HG03354 (cell line): ENCODE measurements around the gene ADSS1.

Experiments used
- ATAC-seq: cut with Tn5 transposase; IDR thresholded peaks from one replicate; pipeline ENCODE4 v1.9.1; 2021; ENCODE audit warnings: mild to moderate bottlenecking; ENCODE audit not compliant: unreplicated experiment, poor library complexity, severe bottlenecking

Gene ADSS1

GRCh38 chr14:104712881-104713734, 10.9 kb upstream of the ADSS1 start:
- ATAC-seq: no peak

GRCh38 chr14:104714066-104714465, 10.0 kb upstream of the ADSS1 start:
- ATAC-seq: no peak

DNA sequence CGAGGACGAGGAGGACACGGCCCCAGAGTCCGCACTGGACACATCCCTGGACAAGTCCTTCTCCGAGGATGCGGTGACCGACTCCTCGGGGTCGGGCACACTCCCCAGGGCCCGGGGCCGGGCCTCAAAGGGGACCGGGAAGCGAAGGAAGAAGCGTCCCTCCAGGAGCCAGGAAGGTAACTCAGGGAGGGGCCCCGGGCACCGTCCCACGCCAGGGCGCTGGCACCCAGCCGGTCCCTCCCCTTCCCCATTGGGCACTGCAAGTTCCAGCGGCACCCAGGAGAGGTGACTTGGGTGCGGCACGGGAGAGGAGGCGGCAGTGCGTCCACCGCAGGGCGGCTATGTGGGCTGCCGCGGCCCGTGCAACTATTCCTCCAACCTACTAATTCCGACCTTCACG, 9.3 kb upstream of the ADSS1 start:
- no peak for ATAC-seq

DNA sequence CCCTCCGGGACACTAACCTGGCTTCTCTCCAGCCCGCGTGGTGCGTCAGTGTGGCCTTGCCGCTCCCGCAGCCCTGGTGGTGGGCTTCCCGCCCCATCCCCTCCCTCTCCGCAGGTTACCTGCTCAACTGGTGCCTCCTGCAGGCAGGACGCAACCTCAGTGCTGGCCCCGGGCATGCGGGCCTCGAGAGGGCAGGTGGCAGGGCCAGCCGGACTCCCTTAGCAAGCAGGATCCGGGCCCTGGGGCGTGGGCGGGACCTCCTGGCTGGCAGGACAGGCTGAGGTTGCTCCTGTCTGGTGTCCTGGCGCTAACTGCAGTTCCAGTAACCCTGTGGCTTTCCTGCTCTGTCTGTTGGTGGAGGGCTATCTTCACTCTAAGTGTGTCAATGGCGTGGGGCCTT, 8.6 kb upstream of the ADSS1 start:
- no peak for ATAC-seq

DNA sequence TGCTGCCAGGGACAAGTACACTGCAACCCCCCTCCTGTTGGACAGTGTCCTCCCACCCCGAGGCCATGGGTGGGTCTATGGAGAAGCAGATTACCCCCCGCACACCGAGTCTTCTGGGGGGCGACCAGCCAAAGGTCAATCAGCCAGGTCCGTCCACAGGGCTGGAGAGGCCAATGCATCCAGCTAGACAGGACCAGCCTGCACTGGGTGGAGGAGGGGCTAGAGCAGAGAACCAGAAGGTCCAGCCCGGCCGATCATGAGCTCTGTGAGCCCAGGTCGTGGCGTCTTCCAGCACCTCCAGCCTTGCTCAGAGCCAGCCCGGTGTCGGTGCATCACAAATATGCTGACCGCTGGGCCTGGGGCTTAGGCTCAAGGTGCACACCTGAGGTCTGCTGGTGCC, 8.2 kb upstream of the ADSS1 start:
- ATAC-seq: no peak

GRCh38 chr14:104717137-104717536, 6.9 kb upstream of the ADSS1 start:
- no peak for ATAC-seq

GRCh38 chr14:104717646-104718045, 6.4 kb upstream of the ADSS1 start:
- no peak for ATAC-seq

- no peak for ATAC-seq
These were observed 5.9 kb upstream of the ADSS1 start for GRCh38 chr14:104718147-104718546.

DNA sequence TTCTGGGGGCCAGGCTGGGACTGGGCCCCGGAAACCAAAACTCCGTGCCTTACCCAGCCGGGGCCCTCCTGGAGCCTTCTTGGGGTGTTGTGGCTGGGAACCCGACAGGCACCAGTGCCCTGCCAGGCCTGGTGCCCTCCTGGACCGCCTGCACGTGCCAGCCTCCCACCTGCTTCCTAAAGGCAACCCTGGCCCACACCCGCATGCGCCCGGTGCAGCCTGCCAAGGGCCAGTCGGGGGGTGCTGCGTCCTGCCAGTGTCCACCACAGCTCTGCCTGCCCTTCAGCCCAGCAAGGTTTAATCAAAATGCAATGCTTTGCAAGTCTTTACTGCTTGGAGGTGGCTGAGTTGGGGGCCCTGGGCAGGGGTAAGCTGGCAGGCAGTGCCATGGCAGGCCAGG, 5.2 kb upstream of the ADSS1 start:
- no peak for ATAC-seq

- no peak for ATAC-seq
These were observed 4.7 kb upstream of the ADSS1 start for GRCh38 chr14:104719343-104719742.

DNA sequence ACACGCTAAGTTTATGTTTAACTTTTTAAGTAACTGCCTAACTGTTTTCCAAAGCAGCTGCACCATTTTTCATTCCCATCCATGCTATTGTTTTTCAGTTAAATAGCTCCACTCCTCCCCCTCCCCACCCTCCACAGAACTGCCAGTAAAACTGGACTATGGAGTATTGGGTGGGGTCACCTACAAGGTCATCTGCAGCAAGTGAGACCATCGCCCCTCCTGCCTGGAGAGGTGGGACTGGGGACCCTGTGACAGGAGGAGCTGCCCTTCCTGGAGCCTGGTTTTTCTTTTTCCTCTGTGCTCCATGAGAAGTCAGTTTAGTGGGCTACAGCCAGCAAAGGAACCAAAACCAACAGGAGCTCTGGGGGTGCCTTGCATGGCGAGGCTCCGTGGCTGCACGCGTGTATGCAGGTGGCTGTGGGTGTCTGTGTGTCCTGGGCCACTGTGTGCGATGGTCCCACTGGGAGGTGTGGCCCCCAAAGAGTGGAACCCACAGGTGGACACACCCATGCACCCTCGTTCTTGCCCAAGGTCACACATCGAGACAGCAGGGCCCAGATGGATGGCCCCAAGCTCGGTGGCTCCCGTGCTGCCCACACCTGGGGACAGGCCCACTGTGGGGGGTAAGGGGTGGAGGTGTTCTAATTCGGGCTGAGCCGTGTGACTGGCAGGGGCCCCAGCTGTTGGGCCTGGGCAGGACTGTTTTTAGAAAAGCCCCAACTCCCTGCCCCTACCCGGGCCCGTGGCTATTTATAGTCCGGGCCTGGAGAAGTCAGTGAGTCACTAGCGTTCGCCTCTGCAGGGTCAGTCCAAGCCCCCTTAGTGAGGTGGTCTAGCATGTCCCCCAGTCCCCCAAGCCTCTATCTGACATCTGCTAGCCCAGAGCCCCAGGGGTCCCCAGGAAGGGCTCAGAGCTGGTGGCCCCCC, 2.3 kb upstream of the ADSS1 start:
- ATAC-seq: no peak

DNA sequence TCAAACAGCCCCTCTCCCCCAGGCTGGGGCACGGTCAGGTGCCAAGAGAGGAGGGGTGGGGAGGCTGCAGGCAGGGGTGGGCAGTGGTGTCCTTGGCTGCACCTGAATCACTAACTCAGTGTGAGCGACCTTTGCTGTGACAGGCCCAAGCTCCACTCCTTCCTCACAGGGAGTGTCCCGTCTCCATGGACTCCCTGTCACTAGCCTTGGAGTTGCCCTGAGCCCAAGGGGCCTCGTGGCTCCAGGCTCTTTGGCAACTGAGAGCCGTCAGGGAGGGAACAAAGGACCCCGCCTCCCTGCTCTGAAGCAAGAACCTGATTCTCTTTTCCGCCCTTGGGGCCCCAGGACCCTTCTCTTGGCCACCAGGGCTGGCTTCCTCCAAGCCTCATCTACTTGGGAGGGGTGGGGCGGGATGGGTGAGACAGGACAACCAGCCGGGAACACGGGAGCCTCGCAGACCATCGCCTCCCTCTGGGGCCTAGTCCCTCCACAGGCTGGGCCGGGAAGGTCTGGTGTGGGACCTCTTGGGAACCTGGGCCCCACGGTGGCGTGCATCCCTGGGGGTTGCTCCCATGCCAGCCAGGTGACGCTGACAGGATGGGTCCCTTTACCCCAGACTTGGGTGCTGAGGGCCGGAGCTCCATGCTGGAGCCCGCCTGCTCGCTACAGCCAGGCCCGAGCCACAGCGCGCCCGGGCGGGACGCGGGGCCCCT, 935 bp upstream of the ADSS1 start:
- ATAC-seq: no peak

GRCh38 chr14:104724407-104724980, 465 bp downstream of the ADSS1 start:
- no peak for ATAC-seq

- no peak for ATAC-seq
These were observed 1.1 kb downstream of the ADSS1 start for GRCh38 chr14:104724981-104725771.

GRCh38 chr14:104725772-104726548, 1.9 kb downstream of the ADSS1 start:
- no peak for ATAC-seq

- no peak for ATAC-seq
These were observed 2.8 kb downstream of the ADSS1 start for GRCh38 chr14:104726600-104727451.

- ATAC-seq: no peak
These were observed 4.6 kb downstream of the ADSS1 start for GRCh38 chr14:104728631-104729030.
